ENCODE results near the gene DAB2IP.

DNA sequence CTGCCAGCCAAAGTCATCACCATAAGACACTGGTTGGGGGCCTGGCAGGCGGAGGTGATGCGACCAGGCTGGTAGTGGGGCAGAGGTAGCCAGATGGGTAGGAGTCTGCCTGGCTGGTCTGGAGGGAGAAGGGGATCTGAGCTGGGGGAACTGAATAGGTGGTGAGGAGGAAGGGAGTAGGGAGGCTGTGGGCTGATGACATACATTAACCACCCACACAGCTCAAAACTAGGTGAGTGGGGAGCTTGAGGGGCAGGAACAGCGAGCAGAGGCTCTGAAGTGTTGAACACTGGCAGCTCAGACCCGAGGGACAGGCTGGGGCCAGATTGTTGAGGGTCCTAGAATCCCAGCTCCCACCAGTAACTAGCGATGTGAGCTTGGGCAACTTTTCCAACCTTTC is 81.0 kb downstream of the DAB2IP start:
- TF ChIP-seq, protein P1, sequence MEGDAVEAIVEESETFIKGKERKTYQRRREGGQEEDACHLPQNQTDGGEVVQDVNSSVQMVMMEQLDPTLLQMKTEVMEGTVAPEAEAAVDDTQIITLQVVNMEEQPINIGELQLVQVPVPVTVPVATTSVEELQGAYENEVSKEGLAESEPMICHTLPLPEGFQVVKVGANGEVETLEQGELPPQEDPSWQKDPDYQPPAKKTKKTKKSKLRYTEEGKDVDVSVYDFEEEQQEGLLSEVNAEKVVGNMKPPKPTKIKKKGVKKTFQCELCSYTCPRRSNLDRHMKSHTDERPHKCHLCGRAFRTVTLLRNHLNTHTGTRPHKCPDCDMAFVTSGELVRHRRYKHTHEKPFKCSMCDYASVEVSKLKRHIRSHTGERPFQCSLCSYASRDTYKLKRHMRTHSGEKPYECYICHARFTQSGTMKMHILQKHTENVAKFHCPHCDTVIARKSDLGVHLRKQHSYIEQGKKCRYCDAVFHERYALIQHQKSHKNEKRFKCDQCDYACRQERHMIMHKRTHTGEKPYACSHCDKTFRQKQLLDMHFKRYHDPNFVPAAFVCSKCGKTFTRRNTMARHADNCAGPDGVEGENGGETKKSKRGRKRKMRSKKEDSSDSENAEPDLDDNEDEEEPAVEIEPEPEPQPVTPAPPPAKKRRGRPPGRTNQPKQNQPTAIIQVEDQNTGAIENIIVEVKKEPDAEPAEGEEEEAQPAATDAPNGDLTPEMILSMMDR (conservative IDR thresholded peaks at IDR 0.05): no peak
- TF ChIP-seq ZFX (IDR thresholded peaks at IDR 0.05): no peak
